DND-41 (cell line): ENCODE results near the gene FAM163B.

ENCODE experiments used
- ATAC-seq: fragments of 200-7000 bp; cut with Tn5 transposase; 3 replicates; pipeline ENCODE4 v1.9.1; 2021; ENCODE audit warnings: low read depth; ENCODE audit not compliant: insufficient read depth
- DNase-seq: peaks from one replicate; pipeline ENCODE4 v3.0.0-alpha.2; 2020
- H2AFZ ChIP-seq: 2 replicates; pipeline ENCODE4 v1.6.0; 2012; ENCODE audit warnings: low read depth, low read length
- H3K27ac ChIP-seq: 2 replicates; pipeline ENCODE4 v1.5.1; 2012; ENCODE audit warnings: low read length, inconsistent platforms
- H3K27me3 ChIP-seq: fragments of 200-600 bp; sonication (generic); 2 replicates; pipeline ENCODE4 v1.6.0; 2012; ENCODE audit warnings: low read length, mild to moderate bottlenecking, inconsistent platforms; ENCODE audit not compliant: insufficient read depth, poor library complexity
- H3K36me3 ChIP-seq: 2 replicates; pipeline ENCODE4 v1.5.1; 2012; ENCODE audit warnings: low read length, inconsistent platforms; ENCODE audit not compliant: insufficient read depth
- H3K4me1 ChIP-seq: 2 replicates; pipeline ENCODE4 v1.5.1; 2012; ENCODE audit warnings: mild to moderate bottlenecking, low read length; ENCODE audit not compliant: insufficient read depth
- H3K4me2 ChIP-seq: 2 replicates; pipeline ENCODE4 v1.6.0; 2012; ENCODE audit warnings: mild to moderate bottlenecking, moderate library complexity, low read length, inconsistent platforms; ENCODE audit not compliant: insufficient read depth
- H3K4me3 ChIP-seq, 2 experiments: fragments of 200-600 bp in 1 of 2; shearing (Covaris generic) in 1 of 2; 2 replicates each; pipeline ENCODE4 v1.5.1; 2012 to 2016; ENCODE audit warnings: inconsistent platforms in 2 of 2, low read length in 2 of 2, mild to moderate bottlenecking in 2 of 2, low read depth in 1 of 2, moderate library complexity in 1 of 2
- H3K79me2 ChIP-seq: 2 replicates; pipeline ENCODE4 v1.6.0; 2012; ENCODE audit warnings: low read length, inconsistent platforms; ENCODE audit not compliant: insufficient read depth
- H3K9ac ChIP-seq: 2 replicates; pipeline ENCODE4 v1.6.0; 2012; ENCODE audit warnings: low read depth, mild to moderate bottlenecking, inconsistent platforms, low read length, moderate library complexity
- H3K9me3 ChIP-seq: 2 replicates; pipeline ENCODE4 v1.5.1; 2012; ENCODE audit warnings: low read length, moderate library complexity, mild to moderate bottlenecking, inconsistent platforms; ENCODE audit not compliant: insufficient read depth, severe bottlenecking
- H4K20me1 ChIP-seq: 2 replicates; pipeline ENCODE4 v1.6.0; 2012; ENCODE audit warnings: low read length; ENCODE audit not compliant: insufficient read depth
- CTCF ChIP-seq: IDR thresholded peaks from 2 replicates; pipeline ENCODE4 v1.5.1; 2012; ENCODE audit warnings: borderline replicate concordance, low read length, moderate library complexity, mild to moderate bottlenecking; ENCODE audit not compliant: poor library complexity, severe bottlenecking; ENCODE audit errors: extremely low read depth
- EZH2 ChIP-seq: IDR thresholded peaks from 3 replicates; pipeline ENCODE4 v1.6.1; 2012; ENCODE audit warnings: borderline replicate concordance, low read depth, mild to moderate bottlenecking, moderate library complexity, low read length, inconsistent platforms; ENCODE audit not compliant: severe bottlenecking

The FAM163B gene

GRCh38 chr9:133540698-133541025, 68.5 kb downstream of the FAM163B start:
- Histone ChIP-seq H3K27ac (no peak overlapping the region), H3K4me3 (no peak overlapping the region), H3K79me2 (no peaks in the 10 kb centered on the region), H3K4me1 (no peaks in the 10 kb centered on the region), H3K4me2 (no peak overlapping the region), H3K36me3 (no peaks in the 10 kb centered on the region), H2AFZ (no peak overlapping the region), H3K9me3 (no peaks in the 10 kb centered on the region), H3K9ac (no peak overlapping the region), H4K20me1 (peaks cover 8% of the 10 kb centered on the region; the same call in 1 of the 2 replicates), H3K27me3 (peaks cover under 1% of the 10 kb centered on the region)
- DNase-seq (no peak), ATAC-seq (no peak)
- no peak for TF ChIP-seq EZH2
- TF ChIP-seq CTCF = no peak

GRCh38 chr9:133539991-133540697, 69.0 kb downstream of the FAM163B start:
- H3K4me1 ChIP-seq = no peaks in the 10 kb centered on the region
- no peak overlapping the region for H3K9ac ChIP-seq
- no peak for ATAC-seq
- DNase-seq = no peak
- no peak overlapping the region for H3K4me2 ChIP-seq
- H3K79me2 ChIP-seq = no peaks in the 10 kb centered on the region
- no peaks in the 10 kb centered on the region for H3K36me3 ChIP-seq
- H3K4me3 ChIP-seq = no peak overlapping the region
- H4K20me1 ChIP-seq = peaks cover 9% of the 10 kb centered on the region; the same call in 1 of the 2 replicates
- H3K27ac ChIP-seq = no peak overlapping the region
- H3K9me3 ChIP-seq = no peaks in the 10 kb centered on the region
- no peak overlapping the region for H2AFZ ChIP-seq
- TF ChIP-seq CTCF (no peak), EZH2 (no peak)
- peaks cover 4% of the 10 kb centered on the region for H3K27me3 ChIP-seq

- no peak for ATAC-seq
- Histone ChIP-seq H3K4me2 (no peak overlapping the region), H3K79me2 (no peaks in the 10 kb centered on the region), H4K20me1 (peaks cover 9% of the 10 kb centered on the region; the same call in 1 of the 2 replicates), H3K4me1 (0 out of 2 replicates have a peak, but pooled peaks cover 2% of the 10 kb centered on the region), H3K9ac (no peak overlapping the region), H3K36me3 (no peaks in the 10 kb centered on the region), H2AFZ (no peak overlapping the region), H3K9me3 (no peaks in the 10 kb centered on the region), H3K27ac (no peak overlapping the region), H3K27me3 (peaks cover 11% of the 10 kb centered on the region), H3K4me3 (no peak overlapping the region)
- no peak for DNase-seq
- no peak for TF ChIP-seq EZH2
These were observed 70.0 kb downstream of the FAM163B start for GRCh38 chr9:133538851-133539833.

- Histone ChIP-seq H3K27ac (no peak overlapping the region), H3K4me3 (no peak overlapping the region), H3K9me3 (no peaks in the 10 kb centered on the region), H4K20me1 (peaks cover 9% of the 10 kb centered on the region; the same call in 1 of the 2 replicates), H2AFZ (no peak overlapping the region), H3K4me1 (0 out of 2 replicates have a peak, but pooled peaks cover 6% of the 10 kb centered on the region), H3K9ac (no peak overlapping the region), H3K36me3 (no peaks in the 10 kb centered on the region), H3K27me3 (peaks cover 21% of the 10 kb centered on the region), H3K4me2 (no peak overlapping the region), H3K79me2 (no peaks in the 10 kb centered on the region)
- no peak for DNase-seq
- no peak for ATAC-seq
- TF ChIP-seq EZH2 (no peak), CTCF (no peak)
These were observed 71.0 kb downstream of the FAM163B start for GRCh38 chr9:133538176-133538575.
